GM19455 (cell line): ENCODE measurements around the gene TMEM179.
"Not testable (repeated sequence)": the region's sequence is repeated elsewhere in the genome, so short reads cannot be mapped to it uniquely, and the experiment has no call there.

Source experiments
- ATAC-seq: cut with Tn5 transposase; IDR thresholded peaks from one replicate; pipeline ENCODE4 v1.9.1; 2021; ENCODE audit not compliant: unreplicated experiment

TMEM179 gene

GRCh38 chr14:104638190-104638589 is 33.6 kb upstream of the TMEM179 start:
- ATAC-seq: no peak

DNA sequence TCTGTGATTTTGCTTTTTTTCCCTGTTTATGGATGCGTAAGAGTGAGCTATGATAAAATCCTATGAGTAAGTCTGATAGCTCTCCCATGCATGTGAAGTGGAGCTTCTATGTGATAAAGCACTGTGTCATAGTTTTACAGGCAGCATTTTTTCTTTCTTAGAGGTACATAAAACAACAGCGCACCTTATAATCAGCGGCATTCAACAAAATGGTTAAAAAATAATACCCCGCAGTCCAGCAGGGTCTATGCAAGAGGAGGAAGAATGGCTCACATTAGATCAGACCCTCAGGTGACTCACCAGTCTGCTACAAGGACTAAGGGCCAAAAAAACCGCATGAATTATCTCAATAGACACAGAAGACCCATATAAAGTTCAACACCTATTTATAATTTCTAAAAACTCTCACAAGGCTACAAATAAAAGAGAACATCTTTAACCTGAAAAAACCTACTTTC is 33.0 kb upstream of the TMEM179 start:
- no peak for ATAC-seq

GRCh38 chr14:104636846-104637545 is 32.4 kb upstream of the TMEM179 start:
- ATAC-seq: not testable (repeated sequence)

DNA sequence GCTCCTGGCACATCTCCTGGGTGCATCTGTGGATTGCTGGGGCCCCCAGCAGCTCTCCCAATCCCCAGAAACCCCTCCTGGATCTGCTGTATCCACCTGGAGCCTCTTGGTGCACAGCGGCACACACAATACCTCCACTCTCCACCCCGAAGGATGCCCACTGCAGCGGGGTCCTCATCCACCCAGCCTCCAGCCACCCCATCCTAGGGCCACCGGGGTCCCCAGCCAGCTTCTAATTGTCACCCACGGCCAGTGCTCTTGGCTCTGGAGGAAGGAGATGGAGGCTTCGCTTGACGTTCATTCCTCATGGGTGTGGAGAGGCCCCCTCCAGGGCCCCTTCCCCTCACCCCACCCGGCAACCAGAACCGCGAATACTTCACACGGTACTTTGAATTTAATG is 31.6 kb upstream of the TMEM179 start:
- ATAC-seq: no peak

DNA sequence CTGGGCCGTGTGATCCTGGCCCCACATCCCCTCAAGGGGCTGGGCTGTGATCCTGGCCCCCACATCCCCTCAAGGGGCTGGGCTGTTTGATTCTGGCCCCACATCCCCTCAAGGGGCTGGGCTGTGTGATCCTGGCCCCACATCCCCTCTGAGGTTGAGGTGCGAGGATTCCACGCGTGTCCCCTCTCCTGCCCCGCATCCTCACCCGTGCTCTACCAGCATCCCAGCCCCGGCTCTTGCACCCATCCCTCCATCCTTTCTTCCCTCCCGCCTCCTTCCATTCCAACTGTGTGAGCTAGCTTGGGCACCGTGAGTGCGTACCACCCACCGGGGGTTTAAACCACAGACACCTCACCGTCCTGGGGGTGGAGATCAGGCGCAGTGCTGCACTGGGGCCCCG is 31.1 kb upstream of the TMEM179 start:
- ATAC-seq: no peak

- ATAC-seq: no peak
These were observed 30.5 kb upstream of the TMEM179 start for GRCh38 chr14:104634886-104635570.

GRCh38 chr14:104634138-104634760 is 29.7 kb upstream of the TMEM179 start:
- ATAC-seq: no peak

DNA sequence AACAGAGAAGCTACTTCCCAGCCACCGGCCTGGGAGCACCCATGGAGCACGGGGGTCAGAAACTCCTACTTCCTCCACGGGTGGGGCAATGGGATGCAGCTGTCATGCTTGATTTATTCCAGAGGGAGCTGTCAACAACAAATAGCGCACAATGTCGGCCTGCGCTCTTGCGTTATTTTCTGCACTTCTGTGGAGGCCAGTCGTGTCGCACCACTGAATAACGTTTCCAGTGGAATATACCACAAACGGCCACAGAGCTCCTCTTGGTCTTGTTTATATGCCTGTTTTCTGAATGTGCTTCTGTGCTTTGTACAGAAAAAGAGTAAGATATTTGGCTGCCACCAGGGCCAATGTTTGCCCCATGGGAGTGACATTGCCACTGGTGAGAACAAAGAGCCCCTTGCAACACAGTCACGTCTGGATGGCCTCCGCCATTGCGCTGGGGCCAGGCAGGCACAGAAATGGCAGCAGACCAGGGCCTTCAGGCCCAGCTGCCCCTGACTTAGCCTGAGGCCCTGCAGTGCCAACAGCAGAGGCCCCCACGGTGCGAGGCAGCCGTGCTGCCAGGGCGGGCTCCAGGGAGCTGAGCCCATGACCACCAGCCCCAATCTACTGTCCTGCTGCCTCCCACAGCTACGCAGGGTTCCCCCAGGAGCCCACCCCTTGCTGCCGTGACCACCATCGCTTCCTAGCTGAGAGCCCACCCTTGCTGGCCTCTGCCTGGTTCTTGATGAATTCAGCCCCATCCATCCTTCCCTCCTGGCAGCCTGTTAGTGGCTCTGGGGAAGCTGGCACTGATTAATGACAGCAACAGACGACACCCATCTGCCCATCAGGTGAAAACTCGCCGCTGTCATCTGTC is 28.9 kb upstream of the TMEM179 start:
- no peak for ATAC-seq

DNA sequence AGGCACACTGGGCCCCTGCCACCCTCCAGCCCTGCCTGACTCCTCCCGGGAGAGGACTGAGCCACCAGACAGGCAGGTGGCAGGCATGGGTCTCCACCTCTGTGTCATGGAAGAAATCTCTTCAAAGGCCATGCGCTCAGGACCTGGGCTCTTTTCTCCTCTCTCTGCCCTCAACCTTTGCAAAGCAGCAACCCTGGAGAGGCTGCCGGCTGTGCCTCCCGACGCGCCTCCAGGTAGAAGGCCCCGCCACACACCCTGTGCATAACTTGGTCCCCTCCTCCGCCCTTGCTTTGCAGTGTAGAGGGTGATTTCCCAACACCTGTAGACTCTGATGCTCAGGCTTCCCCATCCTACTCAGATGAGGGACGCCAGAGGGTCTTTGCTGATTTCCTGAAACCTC is 28.2 kb upstream of the TMEM179 start:
- no peak for ATAC-seq

DNA sequence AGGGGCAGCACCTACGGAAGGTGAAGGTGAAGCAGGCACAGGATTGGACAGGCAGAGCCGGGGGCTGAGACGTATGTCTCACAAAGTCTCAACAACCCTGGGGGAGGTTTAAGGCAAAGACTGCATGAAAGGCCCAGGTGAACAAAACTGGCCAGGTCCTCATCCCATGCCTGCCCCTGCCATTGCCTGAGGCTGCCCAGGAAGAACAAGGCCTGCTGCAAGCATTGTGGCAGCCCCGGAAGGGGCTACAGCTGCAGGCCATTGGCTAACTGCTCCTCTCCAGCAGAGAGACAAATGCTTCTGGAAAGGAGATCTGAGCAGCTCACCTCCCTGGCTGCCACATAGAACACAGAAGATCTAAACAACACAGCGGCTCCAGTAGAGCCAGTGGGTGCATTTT is 20.4 kb upstream of the TMEM179 start:
- ATAC-seq: no peak

GRCh38 chr14:104614126-104614812 is 9.7 kb upstream of the TMEM179 start:
- no peak for ATAC-seq

- no peak for ATAC-seq
These were observed 7.3 kb upstream of the TMEM179 start for GRCh38 chr14:104611881-104612280.

DNA sequence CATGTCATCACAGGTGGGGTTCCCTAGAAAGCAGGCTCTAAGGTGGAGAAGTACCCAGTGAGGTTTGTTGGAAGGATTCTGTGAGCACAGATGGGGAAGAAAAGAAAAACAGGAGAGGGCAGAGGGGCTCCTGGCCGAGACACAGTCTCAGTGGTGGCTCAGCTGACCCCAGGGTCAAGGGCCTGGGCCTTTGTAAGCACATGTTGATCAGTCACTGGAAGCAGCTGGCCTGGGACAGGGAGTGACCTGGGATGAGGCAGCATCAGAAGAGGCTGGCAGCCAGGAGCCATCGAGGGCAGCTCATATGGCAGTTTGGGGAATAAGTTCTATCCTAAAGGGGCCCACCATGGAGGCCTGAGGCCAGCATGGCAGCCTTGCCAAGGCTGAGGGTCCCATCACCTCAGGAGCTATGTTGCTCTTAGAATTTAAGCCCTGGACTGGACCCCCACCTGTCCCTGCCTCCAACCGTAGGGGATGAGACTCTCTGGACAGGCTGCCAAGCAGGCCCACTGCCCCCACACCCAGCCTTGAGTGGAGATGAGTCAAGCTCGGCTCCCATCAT is 6.3 kb upstream of the TMEM179 start:
- ATAC-seq: no peak

GRCh38 chr14:104609666-104610065 is 5.1 kb upstream of the TMEM179 start:
- ATAC-seq: no peak

DNA sequence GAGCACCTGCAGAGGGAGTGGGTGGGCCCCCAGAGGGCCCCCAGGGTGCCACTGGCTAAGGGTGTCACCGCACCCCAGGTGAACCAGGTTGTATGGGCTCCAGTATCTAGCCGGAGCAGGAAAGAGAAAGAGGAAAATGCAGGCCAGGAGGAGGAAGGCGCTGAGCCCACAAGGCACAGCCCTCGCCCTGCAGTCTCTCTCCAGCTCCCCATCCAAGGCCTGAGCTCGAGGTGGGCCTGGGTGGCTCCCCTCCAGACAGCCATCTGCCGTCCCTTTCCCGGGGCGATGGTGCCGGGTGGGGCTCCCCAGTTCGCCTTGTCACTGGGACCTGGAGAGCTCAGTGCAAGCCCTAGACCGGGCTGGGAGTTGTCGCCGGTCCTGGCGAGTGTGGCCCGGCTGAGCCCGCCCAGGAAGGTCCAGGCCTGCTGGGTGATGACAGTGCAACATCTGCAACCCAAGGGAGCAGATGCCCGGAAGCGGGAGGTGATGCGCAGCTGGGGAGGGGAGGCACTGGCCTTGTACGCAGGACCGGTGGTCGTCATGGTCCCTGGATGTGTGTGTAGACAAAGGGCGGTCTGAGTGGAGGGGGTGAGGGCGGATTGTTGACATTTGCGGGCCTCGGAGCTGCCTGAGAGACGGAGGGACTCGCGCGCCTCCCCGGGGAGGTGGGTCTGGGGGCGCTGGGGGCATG is 716 bp downstream of the TMEM179 start:
- no peak for ATAC-seq

DNA sequence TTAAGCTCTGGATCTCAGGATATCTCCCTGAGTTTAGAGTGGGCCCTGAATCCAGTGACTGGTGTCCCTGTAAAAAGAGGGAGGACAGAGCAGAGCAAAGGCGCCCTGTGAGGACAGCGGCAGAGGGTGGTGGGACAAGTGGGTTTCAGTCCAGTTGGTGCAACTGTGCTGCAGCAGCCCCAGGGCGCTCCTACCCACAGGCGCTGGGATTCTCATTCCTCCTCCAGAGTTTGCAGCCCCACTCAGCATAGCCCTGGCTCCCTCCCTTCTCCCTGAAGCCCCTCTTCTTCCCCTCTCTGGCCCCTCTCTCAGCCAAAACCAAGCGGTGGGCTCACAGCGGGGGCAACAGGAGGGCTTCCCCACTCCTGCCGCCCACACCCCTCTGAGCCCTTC is 1.6 kb downstream of the TMEM179 start:
- ATAC-seq: no peak

- ATAC-seq: no peak
These were observed 2.1 kb downstream of the TMEM179 start for GRCh38 chr14:104602315-104602932.

GRCh38 chr14:104601786-104602185 is 2.8 kb downstream of the TMEM179 start:
- ATAC-seq: no peak

DNA sequence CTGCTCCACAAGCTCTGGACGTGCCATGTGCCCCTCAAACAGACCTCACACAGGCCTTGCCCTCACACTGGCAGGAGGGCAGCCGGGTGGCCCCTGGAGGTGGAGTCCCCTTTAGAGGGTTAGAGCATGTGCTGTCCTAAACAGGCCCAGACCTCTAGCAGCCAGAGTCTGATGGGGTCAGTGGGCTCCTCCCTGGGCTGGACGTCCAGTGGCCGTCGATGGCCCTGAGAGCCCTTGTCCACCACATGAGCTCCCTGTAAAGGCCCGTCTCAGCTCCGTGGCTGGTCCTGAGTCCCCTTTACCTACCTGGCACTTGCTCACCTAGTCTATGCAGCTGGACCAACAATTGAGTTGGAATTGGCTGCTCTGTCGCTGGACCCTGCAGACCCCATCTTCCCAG is 3.8 kb downstream of the TMEM179 start:
- ATAC-seq: no peak
